ENCODE results near the gene MYO10.

- TF ChIP-seq CTCF (conservative IDR thresholded peaks at IDR 0.05; ENCODE audit: low read depth, low read length): no peak
- no peak for TF ChIP-seq EZH2 (IDR thresholded peaks at IDR 0.05; ENCODE audit: borderline replicate concordance, low read depth, low read length, poor library complexity, severe bottlenecking)
Measured at GRCh38 chr5:16666130-16666882, 269.8 kb downstream of the MYO10 start.

All from A673 (cell line).